Neural progenitor cell (in vitro differentiated cells): ENCODE measurements around the gene SH2D3A. TPM values are rescaled to one million over a fixed set of nuclear protein-coding genes. Genes with fewer than 3 reads are reported as not detected.

Source experiments
- DNase-seq: peaks from one replicate; pipeline ENCODE4 v3.0.0-alpha.2; 2016; ENCODE audit warnings: low spot score
- H2AFZ ChIP-seq: fragments of 200-600 bp; sonication (generic); replicated peaks from 2 replicates; pipeline ENCODE4 v1.6.1; 2016; ENCODE audit warnings: antibody characterized with exemption
- H3F3A ChIP-seq: fragments of 200-600 bp; sonication (generic); 2 replicates; pipeline ENCODE4 v1.6.1; 2016; ENCODE audit warnings: antibody characterized with exemption, low read depth
- H3K27ac ChIP-seq: fragments of 200-600 bp; sonication (generic); 2 replicates; pipeline ENCODE4 v1.5.1; 2016; ENCODE audit warnings: mild to moderate bottlenecking
- H3K27me3 ChIP-seq: fragments of 200-600 bp; sonication (generic); 2 replicates; pipeline ENCODE4 v1.6.1; 2016; ENCODE audit warnings: mild to moderate bottlenecking, moderate library complexity
- H3K36me3 ChIP-seq: fragments of 200-600 bp; sonication (generic); 2 replicates; pipeline ENCODE4 v1.5.1; 2016
- H3K4me1 ChIP-seq: fragments of 200-600 bp; sonication (generic); 2 replicates; pipeline ENCODE4 v1.6.1; 2016; ENCODE audit warnings: mixed run types
- H3K4me2 ChIP-seq: fragments of 200-600 bp; sonication (generic); 2 replicates; pipeline ENCODE4 v1.6.1; 2016
- H3K4me3 ChIP-seq: fragments of 200-600 bp; sonication (generic); 2 replicates; pipeline ENCODE4 v1.5.1; 2016
- H3K79me2 ChIP-seq: fragments of 200-600 bp; sonication (generic); 2 replicates; pipeline ENCODE4 v1.6.1; 2016; ENCODE audit warnings: low read depth
- H3K9ac ChIP-seq: fragments of 200-600 bp; sonication (generic); 2 replicates; pipeline ENCODE4 v1.6.1; 2016
- H3K9me3 ChIP-seq: fragments of 200-600 bp; sonication (generic); 2 replicates; pipeline ENCODE4 v1.5.1; 2016; ENCODE audit warnings: low read depth
- H4K20me1 ChIP-seq: fragments of 200-600 bp; sonication (generic); 2 replicates; pipeline ENCODE4 v1.6.1; 2016; ENCODE audit warnings: low read depth
- H3K27ac Mint-ChIP-seq: 3 replicates; pipeline ENCODE4 v1.8.0; 2021; ENCODE audit warnings: mixed read lengths
- H3K27me3 Mint-ChIP-seq: 2 replicates; pipeline ENCODE4 v1.8.0; 2022; ENCODE audit warnings: low read depth, mild to moderate bottlenecking, inconsistent platforms, moderate library complexity, mixed read lengths; ENCODE audit not compliant: insufficient read depth
- H3K36me3 Mint-ChIP-seq: 3 replicates; pipeline ENCODE4 v1.8.0; 2021; ENCODE audit warnings: mixed read lengths
- H3K4me1 Mint-ChIP-seq: 3 replicates; pipeline ENCODE4 v1.8.0; 2021; ENCODE audit warnings: mixed read lengths
- H3K4me3 Mint-ChIP-seq: 3 replicates; pipeline ENCODE4 v1.8.0; 2021; ENCODE audit warnings: mild to moderate bottlenecking, moderate library complexity, mixed read lengths
- H3K9me3 Mint-ChIP-seq: 3 replicates; pipeline ENCODE4 v1.8.0; 2020; ENCODE audit warnings: mixed read lengths
- CTCF ChIP-seq: fragments of 200-600 bp; sonication (generic); IDR thresholded peaks from 2 replicates; pipeline ENCODE4 v1.5.1; 2017; ENCODE audit warnings: antibody characterized with exemption, mild to moderate bottlenecking
- EZH2 ChIP-seq: fragments of 200-600 bp; sonication (generic); IDR thresholded peaks from 2 replicates; pipeline ENCODE4 v1.6.1; 2017; ENCODE audit warnings: antibody characterized with exemption, mild to moderate bottlenecking, moderate library complexity
- EZH2phosphoT487 ChIP-seq: fragments of 200-600 bp; sonication (generic); IDR thresholded peaks from 2 replicates; pipeline ENCODE4 v1.6.1; 2017; ENCODE audit warnings: antibody characterized with exemption
- total RNA-seq: library from RNA; depleted of rRNA; stranded (reverse); fragments of >200 nt; gene quantifications from 2 replicates; pipeline ENCODE4 v1.2.3, GENCODE V29; 2015; ENCODE audit warnings: low replicate concordance

The SH2D3A gene
- total RNA-seq, 1 donor from 2014 or later = 0.65 TPM

- Mint-ChIP-seq H3K36me3 (no peaks in the 10 kb centered on the region), H3K4me3 (no peak overlapping the region), H3K4me1 (peaks cover 3% of the 10 kb centered on the region), H3K27ac (no peak overlapping the region), H3K27me3 (peaks cover 6% of the 10 kb centered on the region), H3K9me3 (peaks cover 10% of the 10 kb centered on the region)
- no peak overlapping the region for H3K4me2 ChIP-seq
- H2AFZ ChIP-seq = no peak overlapping the region
- no peak for DNase-seq
- H3K9me3 ChIP-seq = no peaks in the 10 kb centered on the region
- TF ChIP-seq CTCF = no peak
- no peak for TF ChIP-seq EZH2
- no peak for TF ChIP-seq EZH2phosphoT487
- H3K27me3 ChIP-seq = no peaks in the 10 kb centered on the region
- H3F3A ChIP-seq = no peaks in the 10 kb centered on the region
- H3K27ac ChIP-seq = no peak overlapping the region
- H3K4me1 ChIP-seq = no peaks in the 10 kb centered on the region
- H3K79me2 ChIP-seq = no peaks in the 10 kb centered on the region
- no peaks in the 10 kb centered on the region for H3K36me3 ChIP-seq
- no peaks in the 10 kb centered on the region for H4K20me1 ChIP-seq
- no peak overlapping the region for H3K4me3 ChIP-seq
- H3K9ac ChIP-seq = no peak overlapping the region
These were observed 30.4 kb upstream of the SH2D3A start for GRCh38 chr19:6797646-6798045.

GRCh38 chr19:6796278-6796677 is 29.0 kb upstream of the SH2D3A start:
- no peaks in the 10 kb centered on the region for H3F3A ChIP-seq
- H3K4me1 ChIP-seq = no peaks in the 10 kb centered on the region
- no peaks in the 10 kb centered on the region for H3K9me3 ChIP-seq
- DNase-seq = no peak
- H3K27me3 ChIP-seq = no peaks in the 10 kb centered on the region
- H3K9me3 Mint-ChIP-seq = peaks cover 21% of the 10 kb centered on the region
- no peak overlapping the region for H3K4me2 ChIP-seq
- H3K36me3 Mint-ChIP-seq = no peaks in the 10 kb centered on the region
- H3K27me3 Mint-ChIP-seq = peaks cover 11% of the 10 kb centered on the region
- no peak overlapping the region for H2AFZ ChIP-seq
- no peaks in the 10 kb centered on the region for H3K4me1 Mint-ChIP-seq
- no peak overlapping the region for H3K27ac ChIP-seq
- H4K20me1 ChIP-seq = no peaks in the 10 kb centered on the region
- no peaks in the 10 kb centered on the region for H3K36me3 ChIP-seq
- H3K27ac Mint-ChIP-seq = no peak overlapping the region
- TF ChIP-seq EZH2phosphoT487 = no peak
- no peak for TF ChIP-seq EZH2
- TF ChIP-seq CTCF = no peak
- H3K9ac ChIP-seq = no peak overlapping the region
- no peak overlapping the region for H3K4me3 ChIP-seq
- H3K79me2 ChIP-seq = no peaks in the 10 kb centered on the region
- no peak overlapping the region for H3K4me3 Mint-ChIP-seq

GRCh38 chr19:6794686-6795431 is 27.6 kb upstream of the SH2D3A start:
- Histone ChIP-seq H3K79me2 (no peaks in the 10 kb centered on the region), H4K20me1 (no peaks in the 10 kb centered on the region), H3K4me1 (no peaks in the 10 kb centered on the region), H3K9me3 (no peaks in the 10 kb centered on the region), H2AFZ (no peak overlapping the region), H3K9ac (no peak overlapping the region), H3K4me3 (no peak overlapping the region), H3K4me2 (no peak overlapping the region), H3K36me3 (no peaks in the 10 kb centered on the region), H3K27ac (no peak overlapping the region), H3F3A (no peaks in the 10 kb centered on the region), H3K27me3 (no peaks in the 10 kb centered on the region)
- Mint-ChIP-seq H3K27ac (no peak overlapping the region), H3K36me3 (no peaks in the 10 kb centered on the region), H3K9me3 (peaks cover 26% of the 10 kb centered on the region), H3K27me3 (peaks cover 11% of the 10 kb centered on the region), H3K4me1 (no peaks in the 10 kb centered on the region), H3K4me3 (no peak overlapping the region)
- DNase-seq = no peak
- no peak for TF ChIP-seq CTCF
- no peak for TF ChIP-seq EZH2phosphoT487
- no peak for TF ChIP-seq EZH2
